K562 (cell line): Measurements from ENCODE around the gene EEPD1.

ENCODE experiments used
- BRCA1 ChIP-seq, 2 experiments: fragments of 450-650 bp in 1 of 2; sonication (generic) in 1 of 2; formaldehyde crosslinking in 1 of 2; IDR thresholded peaks; 2 replicates each; pipeline versions ENCODE4 v1.5.0 to v1.6.1; 2017 to 2020; ENCODE audit warnings: mild to moderate bottlenecking in 1 of 2, missing genetic modification reagents in 1 of 2
- ELF1 ChIP-seq: fragments of 200-800 bp; sonication (Bioruptor generic); IDR thresholded peaks from 2 replicates; pipeline ENCODE4 v1.6.1; 2016; ENCODE audit warnings: missing genetic modification characterization, missing compliant biosample characterization
- EP300 ChIP-seq: IDR thresholded peaks from 2 replicates; pipeline ENCODE4 v1.6.1; 2012; ENCODE audit warnings: low read length, improper control_type of control experiment
- L3MBTL2 ChIP-seq: fragments of 450-650 bp; IDR thresholded peaks from 2 replicates; pipeline ENCODE4 v1.6.1; 2016; ENCODE audit warnings: mild to moderate bottlenecking, moderate library complexity
- NFRKB ChIP-seq: fragments of 450-650 bp; IDR thresholded peaks from 2 replicates; pipeline ENCODE4 v1.6.1; 2016; ENCODE audit warnings: low read depth
- ZKSCAN1 ChIP-seq: fragments of 150-350 bp; IDR thresholded peaks from 2 replicates; pipeline ENCODE4 v1.6.1; 2016; ENCODE audit warnings: low read depth, low read length
- ZNF274 ChIP-seq: IDR thresholded peaks from 2 replicates; pipeline ENCODE4 v1.6.1; 2011; ENCODE audit warnings: low read depth, mild to moderate bottlenecking, low read length, moderate library complexity, borderline replicate concordance
- ZNF408 ChIP-seq: fragments of 250-450 bp; sonication (Bioruptor Pico); IDR thresholded peaks from 2 replicates; pipeline ENCODE4 v1.4.0; 2020; ENCODE audit warnings: low read depth, mild to moderate bottlenecking, moderate library complexity
- TF ChIP-seq, protein P1 (sequence below), 2 experiments: fragments of 250-450 bp in 1 of 2; fragments of 450-650 bp in 1 of 2; sonication (Bioruptor Pico) in 1 of 2; IDR thresholded peaks; 2 replicates each; pipeline versions ENCODE4 v1.6.1 to v1.8.0; 2016 to 2021; ENCODE audit warnings: mild to moderate bottlenecking in 2 of 2, moderate library complexity in 2 of 2, missing compliant biosample characterization in 1 of 2, missing genetic modification characterization in 1 of 2
- TF ChIP-seq, protein P2 (sequence below), 2 experiments: fragments of 450-650 bp in 1 of 2; sonication (generic) in 1 of 2; formaldehyde crosslinking; conservative IDR thresholded peaks; 2 replicates each; pipeline versions ENCODE4 v1.4.0 to v1.8.1; 2020 to 2022; ENCODE audit warnings: mild to moderate bottlenecking in 1 of 2, missing genetic modification reagents in 1 of 2
- TF ChIP-seq, protein P3 (sequence below), 2 experiments: fragments of 450-650 bp; formaldehyde crosslinking in 1 of 2; IDR thresholded peaks; 2 replicates each; pipeline versions ENCODE4 v1.4.0 to v1.6.1; 2014 to 2020; ENCODE audit warnings: mild to moderate bottlenecking in 2 of 2, borderline replicate concordance in 1 of 2, low read depth in 1 of 2

DNA sequence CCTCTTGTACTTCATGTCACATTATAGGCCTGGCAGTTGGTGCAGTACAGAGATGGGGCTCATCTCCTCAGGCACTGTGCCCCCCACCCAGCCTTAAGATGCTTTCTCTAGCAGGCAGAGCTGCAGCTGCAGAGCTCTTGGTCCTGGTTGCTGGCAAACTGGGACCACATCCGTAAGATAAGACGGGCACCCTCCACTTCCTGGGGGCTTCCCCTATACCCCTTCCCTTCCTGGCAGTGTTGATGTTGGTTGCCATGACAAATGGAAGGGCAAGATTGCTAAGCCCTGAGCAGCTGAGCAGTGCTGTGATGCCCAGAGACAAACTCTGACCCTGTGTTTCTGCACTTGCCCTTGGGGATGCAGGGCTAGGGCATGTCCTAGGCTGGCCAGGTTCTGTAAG, 133.2 kb downstream of the EEPD1 start:
- TF ChIP-seq ELF1 (tag) (no peak), ZNF408 (CRISPR knock-in tag) (no peak), L3MBTL2 (no peak), ZKSCAN1 (no peak), EP300 (no peak), BRCA1 (IDR thresholded peaks at IDR 0.05) (no peak), BRCA1 (CRISPR knock-in tag; IDR thresholded peaks at IDR 0.05) (no peak), NFRKB (no peak), ZNF274 (no peak)
- TF ChIP-seq, protein P1, sequence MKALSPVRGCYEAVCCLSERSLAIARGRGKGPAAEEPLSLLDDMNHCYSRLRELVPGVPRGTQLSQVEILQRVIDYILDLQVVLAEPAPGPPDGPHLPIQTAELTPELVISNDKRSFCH (CRISPR knock-in tag; IDR thresholded peaks at IDR 0.05) = no peak
- TF ChIP-seq, protein P1 (tag; IDR thresholded peaks at IDR 0.05) = no peak
- TF ChIP-seq, protein P2, sequence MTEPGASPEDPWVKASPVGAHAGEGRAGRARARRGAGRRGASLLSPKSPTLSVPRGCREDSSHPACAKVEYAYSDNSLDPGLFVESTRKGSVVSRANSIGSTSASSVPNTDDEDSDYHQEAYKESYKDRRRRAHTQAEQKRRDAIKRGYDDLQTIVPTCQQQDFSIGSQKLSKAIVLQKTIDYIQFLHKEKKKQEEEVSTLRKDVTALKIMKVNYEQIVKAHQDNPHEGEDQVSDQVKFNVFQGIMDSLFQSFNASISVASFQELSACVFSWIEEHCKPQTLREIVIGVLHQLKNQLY (CRISPR knock-in tag; conservative IDR thresholded peaks at IDR 0.05) = no peak
- TF ChIP-seq, protein P3, sequence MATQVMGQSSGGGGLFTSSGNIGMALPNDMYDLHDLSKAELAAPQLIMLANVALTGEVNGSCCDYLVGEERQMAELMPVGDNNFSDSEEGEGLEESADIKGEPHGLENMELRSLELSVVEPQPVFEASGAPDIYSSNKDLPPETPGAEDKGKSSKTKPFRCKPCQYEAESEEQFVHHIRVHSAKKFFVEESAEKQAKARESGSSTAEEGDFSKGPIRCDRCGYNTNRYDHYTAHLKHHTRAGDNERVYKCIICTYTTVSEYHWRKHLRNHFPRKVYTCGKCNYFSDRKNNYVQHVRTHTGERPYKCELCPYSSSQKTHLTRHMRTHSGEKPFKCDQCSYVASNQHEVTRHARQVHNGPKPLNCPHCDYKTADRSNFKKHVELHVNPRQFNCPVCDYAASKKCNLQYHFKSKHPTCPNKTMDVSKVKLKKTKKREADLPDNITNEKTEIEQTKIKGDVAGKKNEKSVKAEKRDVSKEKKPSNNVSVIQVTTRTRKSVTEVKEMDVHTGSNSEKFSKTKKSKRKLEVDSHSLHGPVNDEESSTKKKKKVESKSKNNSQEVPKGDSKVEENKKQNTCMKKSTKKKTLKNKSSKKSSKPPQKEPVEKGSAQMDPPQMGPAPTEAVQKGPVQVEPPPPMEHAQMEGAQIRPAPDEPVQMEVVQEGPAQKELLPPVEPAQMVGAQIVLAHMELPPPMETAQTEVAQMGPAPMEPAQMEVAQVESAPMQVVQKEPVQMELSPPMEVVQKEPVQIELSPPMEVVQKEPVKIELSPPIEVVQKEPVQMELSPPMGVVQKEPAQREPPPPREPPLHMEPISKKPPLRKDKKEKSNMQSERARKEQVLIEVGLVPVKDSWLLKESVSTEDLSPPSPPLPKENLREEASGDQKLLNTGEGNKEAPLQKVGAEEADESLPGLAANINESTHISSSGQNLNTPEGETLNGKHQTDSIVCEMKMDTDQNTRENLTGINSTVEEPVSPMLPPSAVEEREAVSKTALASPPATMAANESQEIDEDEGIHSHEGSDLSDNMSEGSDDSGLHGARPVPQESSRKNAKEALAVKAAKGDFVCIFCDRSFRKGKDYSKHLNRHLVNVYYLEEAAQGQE (IDR thresholded peaks at IDR 0.05; ENCODE audit: borderline replicate concordance) = no peak
- TF ChIP-seq, protein P3 (CRISPR knock-in tag; IDR thresholded peaks at IDR 0.05; ENCODE audit: low read depth) = no peak
